HepG2 (cell line): ENCODE measurements around the gene CCDC142. TPM values are rescaled to one million over a fixed set of nuclear protein-coding genes. Genes with fewer than 3 reads are reported as not detected.
A peak's percentile ranks its signal among the peaks of the same experiment; 100 is the strongest.

Experiments
- BRD4 ChIP-seq: sonication (generic); formaldehyde crosslinking; IDR thresholded peaks from 2 replicates; pipeline ENCODE4 v1.4.0; 2020; ENCODE audit warnings: missing genetic modification reagents
- CAMTA2 ChIP-seq: sonication (generic); formaldehyde crosslinking; IDR thresholded peaks from 2 replicates; pipeline ENCODE4 v1.4.0; 2020; ENCODE audit warnings: mild to moderate bottlenecking, missing genetic modification reagents, borderline replicate concordance
- FOSL2 ChIP-seq: sonication (generic); formaldehyde crosslinking; IDR thresholded peaks from 2 replicates; pipeline ENCODE4 v1.4.0; 2020; ENCODE audit warnings: missing genetic modification reagents
- FOXJ3 ChIP-seq: sonication (generic); formaldehyde crosslinking; IDR thresholded peaks from 2 replicates; pipeline ENCODE4 v1.4.0; 2020; ENCODE audit warnings: missing genetic modification reagents, mild to moderate bottlenecking, borderline replicate concordance
- HNRNPL ChIP-seq: fragments of 200-400 bp; formaldehyde crosslinking; IDR thresholded peaks from 2 replicates; pipeline ENCODE4 v1.6.1; 2017; ENCODE audit warnings: mild to moderate bottlenecking, low read depth, low read length
- PHF21A ChIP-seq: sonication (generic); formaldehyde crosslinking; IDR thresholded peaks from 2 replicates; pipeline ENCODE4 v1.5.0; 2020; ENCODE audit warnings: mild to moderate bottlenecking, missing genetic modification reagents
- RFX1 ChIP-seq: fragments of 450-650 bp; IDR thresholded peaks from 2 replicates; pipeline ENCODE4 v1.6.1; 2017
- TAF1 ChIP-seq: sonication (generic); formaldehyde crosslinking; IDR thresholded peaks from 2 replicates; pipeline ENCODE4 v1.4.0; 2020; ENCODE audit warnings: missing genetic modification reagents
- ZFP37 ChIP-seq: sonication (generic); formaldehyde crosslinking; IDR thresholded peaks from 2 replicates; pipeline ENCODE4 v1.4.0; 2020; ENCODE audit warnings: missing genetic modification reagents, borderline replicate concordance
- ZNF558 ChIP-seq: sonication (generic); formaldehyde crosslinking; IDR thresholded peaks from 2 replicates; pipeline ENCODE4 v1.9.0; 2022; ENCODE audit warnings: mild to moderate bottlenecking, missing genetic modification reagents, borderline replicate concordance
- polyA plus RNA-seq, 8 experiments: library from polyadenylated mRNA; depleted of rRNA in 3 of 8; stranded (reverse) in 7 of 8; unstranded in 1 of 8; fragments of >200 nt; fragmentation: Illumina TruSeq in 4 of 8; extraction: Trizol in 4 of 8; gene quantifications; 2 replicates each; pipeline versions ENCODE4 v1.2.1 to v1.2.3, GENCODE V29; 2011 to 2016; ENCODE audit warnings: low read depth in 4 of 8, missing spikeins in 1 of 8, mixed read lengths in 1 of 8; ENCODE audit not compliant: insufficient read depth in 1 of 8
- total RNA-seq, 5 experiments: library from RNA; depleted of rRNA; stranded (reverse); fragments of >200 nt; fragmentation: Illumina TruSeq; extraction: Trizol; gene quantifications; 2 replicates each; pipeline ENCODE4 v1.2.3, GENCODE V29; 2016; ENCODE audit warnings: low read depth in 1 of 5
- TF ChIP-seq, protein P1 (sequence below): IDR thresholded peaks from 2 replicates; pipeline ENCODE4 v1.6.1; 2016; ENCODE audit warnings: low read depth, missing genetic modification reagents, missing compliant biosample characterization
- TF ChIP-seq, protein P2 (sequence below): sonication (generic); formaldehyde crosslinking; conservative IDR thresholded peaks from 2 replicates; pipeline ENCODE4 v1.4.0; 2020; ENCODE audit warnings: missing genetic modification reagents
- TF ChIP-seq, protein P3 (sequence below): sonication (generic); formaldehyde crosslinking; IDR thresholded peaks from 2 replicates; pipeline ENCODE4 v1.8.1; 2022; ENCODE audit warnings: low read depth, mild to moderate bottlenecking, missing genetic modification reagents
- TF ChIP-seq, protein P4 (sequence below): sonication (generic); formaldehyde crosslinking; IDR thresholded peaks from 2 replicates; pipeline ENCODE4 v1.5.0; 2020; ENCODE audit warnings: mild to moderate bottlenecking, missing genetic modification reagents
- TF ChIP-seq, protein P5 (sequence below): sonication (generic); formaldehyde crosslinking; IDR thresholded peaks from 2 replicates; pipeline ENCODE4 v1.5.1; 2020; ENCODE audit warnings: missing genetic modification reagents, mild to moderate bottlenecking, borderline replicate concordance

The CCDC142 gene
- total and polyA plus RNA-seq, 2 of the 13 experiments (the other 11 are each of a cell fraction or from before 2014, with no cell fraction given): 14.7 to 30.4 TPM

DNA sequence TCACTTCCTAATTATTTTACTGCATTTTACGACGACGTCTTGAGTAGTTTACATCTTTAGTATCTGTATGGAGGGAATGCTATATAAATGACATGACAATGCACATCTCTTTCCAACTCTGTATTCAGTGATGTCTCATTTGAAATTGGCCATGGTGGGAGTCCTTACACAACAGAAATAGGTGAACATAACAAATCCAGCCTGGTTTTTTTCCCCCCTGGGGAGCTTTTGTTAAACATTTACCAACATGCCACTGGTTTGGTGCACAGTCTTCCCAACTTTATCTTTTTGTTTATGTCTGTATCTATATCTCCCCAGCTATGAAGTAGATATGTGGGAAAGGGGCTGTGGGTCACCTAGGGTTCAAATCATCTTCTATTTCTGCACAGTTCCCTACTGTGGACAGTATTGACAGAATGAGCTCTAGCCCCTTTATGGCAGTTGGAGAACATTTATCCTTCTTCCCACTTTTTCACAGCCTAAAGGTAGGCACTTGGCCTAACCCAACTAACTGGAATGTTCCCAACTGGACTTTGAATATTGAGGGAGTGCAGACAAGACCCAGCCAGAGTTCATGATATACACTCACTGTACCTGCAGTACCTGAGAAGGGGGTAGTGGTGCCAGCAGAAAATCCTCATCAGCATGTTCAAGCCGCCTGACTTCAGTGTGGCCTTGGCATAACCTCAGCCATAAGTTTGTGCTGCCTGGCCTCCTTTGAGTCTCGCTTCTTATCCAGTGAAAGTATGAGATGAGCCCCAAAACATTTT lies 35.4 kb downstream of the CCDC142 start (continued):
- TF ChIP-seq, protein P1, sequence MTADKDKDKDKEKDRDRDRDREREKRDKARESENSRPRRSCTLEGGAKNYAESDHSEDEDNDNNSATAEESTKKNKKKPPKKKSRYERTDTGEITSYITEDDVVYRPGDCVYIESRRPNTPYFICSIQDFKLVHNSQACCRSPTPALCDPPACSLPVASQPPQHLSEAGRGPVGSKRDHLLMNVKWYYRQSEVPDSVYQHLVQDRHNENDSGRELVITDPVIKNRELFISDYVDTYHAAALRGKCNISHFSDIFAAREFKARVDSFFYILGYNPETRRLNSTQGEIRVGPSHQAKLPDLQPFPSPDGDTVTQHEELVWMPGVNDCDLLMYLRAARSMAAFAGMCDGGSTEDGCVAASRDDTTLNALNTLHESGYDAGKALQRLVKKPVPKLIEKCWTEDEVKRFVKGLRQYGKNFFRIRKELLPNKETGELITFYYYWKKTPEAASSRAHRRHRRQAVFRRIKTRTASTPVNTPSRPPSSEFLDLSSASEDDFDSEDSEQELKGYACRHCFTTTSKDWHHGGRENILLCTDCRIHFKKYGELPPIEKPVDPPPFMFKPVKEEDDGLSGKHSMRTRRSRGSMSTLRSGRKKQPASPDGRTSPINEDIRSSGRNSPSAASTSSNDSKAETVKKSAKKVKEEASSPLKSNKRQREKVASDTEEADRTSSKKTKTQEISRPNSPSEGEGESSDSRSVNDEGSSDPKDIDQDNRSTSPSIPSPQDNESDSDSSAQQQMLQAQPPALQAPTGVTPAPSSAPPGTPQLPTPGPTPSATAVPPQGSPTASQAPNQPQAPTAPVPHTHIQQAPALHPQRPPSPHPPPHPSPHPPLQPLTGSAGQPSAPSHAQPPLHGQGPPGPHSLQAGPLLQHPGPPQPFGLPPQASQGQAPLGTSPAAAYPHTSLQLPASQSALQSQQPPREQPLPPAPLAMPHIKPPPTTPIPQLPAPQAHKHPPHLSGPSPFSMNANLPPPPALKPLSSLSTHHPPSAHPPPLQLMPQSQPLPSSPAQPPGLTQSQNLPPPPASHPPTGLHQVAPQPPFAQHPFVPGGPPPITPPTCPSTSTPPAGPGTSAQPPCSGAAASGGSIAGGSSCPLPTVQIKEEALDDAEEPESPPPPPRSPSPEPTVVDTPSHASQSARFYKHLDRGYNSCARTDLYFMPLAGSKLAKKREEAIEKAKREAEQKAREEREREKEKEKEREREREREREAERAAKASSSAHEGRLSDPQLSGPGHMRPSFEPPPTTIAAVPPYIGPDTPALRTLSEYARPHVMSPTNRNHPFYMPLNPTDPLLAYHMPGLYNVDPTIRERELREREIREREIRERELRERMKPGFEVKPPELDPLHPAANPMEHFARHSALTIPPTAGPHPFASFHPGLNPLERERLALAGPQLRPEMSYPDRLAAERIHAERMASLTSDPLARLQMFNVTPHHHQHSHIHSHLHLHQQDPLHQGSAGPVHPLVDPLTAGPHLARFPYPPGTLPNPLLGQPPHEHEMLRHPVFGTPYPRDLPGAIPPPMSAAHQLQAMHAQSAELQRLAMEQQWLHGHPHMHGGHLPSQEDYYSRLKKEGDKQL (CRISPR knock-in tag): no peak
- TF ChIP-seq HNRNPL (no peak), ZNF558 (CRISPR knock-in tag) (no peak), FOSL2 (CRISPR knock-in tag) (peak; percentile 17; the same call in 1 of the 2 replicates), BRD4 (CRISPR knock-in tag) (no peak), TAF1 (CRISPR knock-in tag) (no peak), PHF21A (peak; percentile 77), RFX1 (no peak), CAMTA2 (CRISPR knock-in tag) (no peak), ZFP37 (CRISPR knock-in tag) (no peak), FOXJ3 (CRISPR knock-in tag) (no peak)
- TF ChIP-seq, protein P2, sequence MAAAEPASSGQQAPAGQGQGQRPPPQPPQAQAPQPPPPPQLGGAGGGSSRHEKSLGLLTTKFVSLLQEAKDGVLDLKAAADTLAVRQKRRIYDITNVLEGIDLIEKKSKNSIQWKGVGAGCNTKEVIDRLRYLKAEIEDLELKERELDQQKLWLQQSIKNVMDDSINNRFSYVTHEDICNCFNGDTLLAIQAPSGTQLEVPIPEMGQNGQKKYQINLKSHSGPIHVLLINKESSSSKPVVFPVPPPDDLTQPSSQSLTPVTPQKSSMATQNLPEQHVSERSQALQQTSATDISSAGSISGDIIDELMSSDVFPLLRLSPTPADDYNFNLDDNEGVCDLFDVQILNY (CRISPR knock-in tag): no peak
- TF ChIP-seq, protein P3, sequence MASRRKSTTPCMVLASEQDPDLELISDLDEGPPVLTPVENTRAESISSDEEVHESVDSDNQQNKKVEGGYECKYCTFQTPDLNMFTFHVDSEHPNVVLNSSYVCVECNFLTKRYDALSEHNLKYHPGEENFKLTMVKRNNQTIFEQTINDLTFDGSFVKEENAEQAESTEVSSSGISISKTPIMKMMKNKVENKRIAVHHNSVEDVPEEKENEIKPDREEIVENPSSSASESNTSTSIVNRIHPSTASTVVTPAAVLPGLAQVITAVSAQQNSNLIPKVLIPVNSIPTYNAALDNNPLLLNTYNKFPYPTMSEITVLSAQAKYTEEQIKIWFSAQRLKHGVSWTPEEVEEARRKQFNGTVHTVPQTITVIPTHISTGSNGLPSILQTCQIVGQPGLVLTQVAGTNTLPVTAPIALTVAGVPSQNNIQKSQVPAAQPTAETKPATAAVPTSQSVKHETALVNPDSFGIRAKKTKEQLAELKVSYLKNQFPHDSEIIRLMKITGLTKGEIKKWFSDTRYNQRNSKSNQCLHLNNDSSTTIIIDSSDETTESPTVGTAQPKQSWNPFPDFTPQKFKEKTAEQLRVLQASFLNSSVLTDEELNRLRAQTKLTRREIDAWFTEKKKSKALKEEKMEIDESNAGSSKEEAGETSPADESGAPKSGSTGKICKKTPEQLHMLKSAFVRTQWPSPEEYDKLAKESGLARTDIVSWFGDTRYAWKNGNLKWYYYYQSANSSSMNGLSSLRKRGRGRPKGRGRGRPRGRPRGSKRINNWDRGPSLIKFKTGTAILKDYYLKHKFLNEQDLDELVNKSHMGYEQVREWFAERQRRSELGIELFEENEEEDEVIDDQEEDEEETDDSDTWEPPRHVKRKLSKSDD: no peak
- TF ChIP-seq, protein P4, sequence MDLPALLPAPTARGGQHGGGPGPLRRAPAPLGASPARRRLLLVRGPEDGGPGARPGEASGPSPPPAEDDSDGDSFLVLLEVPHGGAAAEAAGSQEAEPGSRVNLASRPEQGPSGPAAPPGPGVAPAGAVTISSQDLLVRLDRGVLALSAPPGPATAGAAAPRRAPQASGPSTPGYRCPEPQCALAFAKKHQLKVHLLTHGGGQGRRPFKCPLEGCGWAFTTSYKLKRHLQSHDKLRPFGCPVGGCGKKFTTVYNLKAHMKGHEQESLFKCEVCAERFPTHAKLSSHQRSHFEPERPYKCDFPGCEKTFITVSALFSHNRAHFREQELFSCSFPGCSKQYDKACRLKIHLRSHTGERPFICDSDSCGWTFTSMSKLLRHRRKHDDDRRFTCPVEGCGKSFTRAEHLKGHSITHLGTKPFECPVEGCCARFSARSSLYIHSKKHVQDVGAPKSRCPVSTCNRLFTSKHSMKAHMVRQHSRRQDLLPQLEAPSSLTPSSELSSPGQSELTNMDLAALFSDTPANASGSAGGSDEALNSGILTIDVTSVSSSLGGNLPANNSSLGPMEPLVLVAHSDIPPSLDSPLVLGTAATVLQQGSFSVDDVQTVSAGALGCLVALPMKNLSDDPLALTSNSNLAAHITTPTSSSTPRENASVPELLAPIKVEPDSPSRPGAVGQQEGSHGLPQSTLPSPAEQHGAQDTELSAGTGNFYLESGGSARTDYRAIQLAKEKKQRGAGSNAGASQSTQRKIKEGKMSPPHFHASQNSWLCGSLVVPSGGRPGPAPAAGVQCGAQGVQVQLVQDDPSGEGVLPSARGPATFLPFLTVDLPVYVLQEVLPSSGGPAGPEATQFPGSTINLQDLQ: no peak
- TF ChIP-seq, protein P5, sequence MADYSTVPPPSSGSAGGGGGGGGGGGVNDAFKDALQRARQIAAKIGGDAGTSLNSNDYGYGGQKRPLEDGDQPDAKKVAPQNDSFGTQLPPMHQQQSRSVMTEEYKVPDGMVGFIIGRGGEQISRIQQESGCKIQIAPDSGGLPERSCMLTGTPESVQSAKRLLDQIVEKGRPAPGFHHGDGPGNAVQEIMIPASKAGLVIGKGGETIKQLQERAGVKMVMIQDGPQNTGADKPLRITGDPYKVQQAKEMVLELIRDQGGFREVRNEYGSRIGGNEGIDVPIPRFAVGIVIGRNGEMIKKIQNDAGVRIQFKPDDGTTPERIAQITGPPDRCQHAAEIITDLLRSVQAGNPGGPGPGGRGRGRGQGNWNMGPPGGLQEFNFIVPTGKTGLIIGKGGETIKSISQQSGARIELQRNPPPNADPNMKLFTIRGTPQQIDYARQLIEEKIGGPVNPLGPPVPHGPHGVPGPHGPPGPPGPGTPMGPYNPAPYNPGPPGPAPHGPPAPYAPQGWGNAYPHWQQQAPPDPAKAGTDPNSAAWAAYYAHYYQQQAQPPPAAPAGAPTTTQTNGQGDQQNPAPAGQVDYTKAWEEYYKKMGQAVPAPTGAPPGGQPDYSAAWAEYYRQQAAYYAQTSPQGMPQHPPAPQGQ (CRISPR knock-in tag): no peak
